Activated CD8-positive, alpha-beta memory T cell treated with anti-CD3 and anti-CD28 coated beads, Interleukin-2, amount 50 U/mL, for 24 hours (primary cell): ENCODE data around the gene PAQR6.

Experiments
- DNase-seq: peaks from one replicate; pipeline ENCODE4 v3.0.0-alpha.2; 2020; ENCODE audit errors: extremely low read depth

PAQR6 gene

GRCh38 chr1:156263288-156263655, 15.4 kb upstream of the PAQR6 start:
- DNase-seq = no peak

- no peak for DNase-seq
Measured at GRCh38 chr1:156262461-156263287, 14.8 kb upstream of the PAQR6 start.

- no peak for DNase-seq
Measured at GRCh38 chr1:156260896-156261295, 13.0 kb upstream of the PAQR6 start.

- no peak for DNase-seq
Measured at GRCh38 chr1:156259805-156260204, 11.9 kb upstream of the PAQR6 start.

GRCh38 chr1:156258859-156259258, 11.0 kb upstream of the PAQR6 start:
- DNase-seq = no peak

GRCh38 chr1:156257711-156258110, 9.9 kb upstream of the PAQR6 start:
- no peak for DNase-seq

- DNase-seq = no peak
Measured at GRCh38 chr1:156253634-156254033, 5.8 kb upstream of the PAQR6 start.

- no peak for DNase-seq
Measured at GRCh38 chr1:156251527-156251926, 3.7 kb upstream of the PAQR6 start.

GRCh38 chr1:156249593-156249992, 1.7 kb upstream of the PAQR6 start:
- DNase-seq = no peak

GRCh38 chr1:156248323-156248683, 447 bp upstream of the PAQR6 start:
- DNase-seq = no peak

- no peak for DNase-seq
Measured at GRCh38 chr1:156246781-156247459, 936 bp downstream of the PAQR6 start.

- DNase-seq = no peak
Measured at GRCh38 chr1:156246241-156246780, 1.5 kb downstream of the PAQR6 start.

GRCh38 chr1:156245451-156246232, 2.2 kb downstream of the PAQR6 start:
- DNase-seq = no peak

GRCh38 chr1:156244712-156245111, 3.1 kb downstream of the PAQR6 start:
- DNase-seq = no peak

GRCh38 chr1:156244126-156244525, 3.7 kb downstream of the PAQR6 start:
- no peak for DNase-seq

- no peak for DNase-seq
Measured at GRCh38 chr1:156242738-156243137, 5.1 kb downstream of the PAQR6 start.

- no peak for DNase-seq
Measured at GRCh38 chr1:156241926-156242325, 5.9 kb downstream of the PAQR6 start, which contains the start of gene BGLAP. BGLAP (plus strand) TSS chr1:156242184; CDS start chr1:156242232, 48 bp downstream.

- DNase-seq = no peak
Measured at GRCh38 chr1:156241311-156241811, 6.5 kb downstream of the PAQR6 start.

GRCh38 chr1:156238248-156238647, 9.6 kb downstream of the PAQR6 start:
- no peak for DNase-seq

GRCh38 chr1:156236164-156236563, 11.7 kb downstream of the PAQR6 start:
- no peak for DNase-seq

- no peak for DNase-seq
Measured at GRCh38 chr1:156233426-156234127, 14.3 kb downstream of the PAQR6 start.
